Measurements from ENCODE around the gene NUDT13.

GRCh38 chr10:73136627-73137026, 26.4 kb downstream of the NUDT13 start:
- TF ChIP-seq CTCF (IDR thresholded peaks at IDR 0.05) (no peak), EP300 (IDR thresholded peaks at IDR 0.05) (no peak)
